Measurements from ENCODE around the gene INTS1. TPM values are rescaled to one million over a fixed set of nuclear protein-coding genes. Genes with fewer than 3 reads are reported as not detected.

Gene INTS1
- total and polyA plus RNA-seq, 10 of the 15 experiments (the other 5 are each of a cell fraction or from before 2014, with no cell fraction given) = 0.52 to 89.0 (median 15.1) TPM

DNA sequence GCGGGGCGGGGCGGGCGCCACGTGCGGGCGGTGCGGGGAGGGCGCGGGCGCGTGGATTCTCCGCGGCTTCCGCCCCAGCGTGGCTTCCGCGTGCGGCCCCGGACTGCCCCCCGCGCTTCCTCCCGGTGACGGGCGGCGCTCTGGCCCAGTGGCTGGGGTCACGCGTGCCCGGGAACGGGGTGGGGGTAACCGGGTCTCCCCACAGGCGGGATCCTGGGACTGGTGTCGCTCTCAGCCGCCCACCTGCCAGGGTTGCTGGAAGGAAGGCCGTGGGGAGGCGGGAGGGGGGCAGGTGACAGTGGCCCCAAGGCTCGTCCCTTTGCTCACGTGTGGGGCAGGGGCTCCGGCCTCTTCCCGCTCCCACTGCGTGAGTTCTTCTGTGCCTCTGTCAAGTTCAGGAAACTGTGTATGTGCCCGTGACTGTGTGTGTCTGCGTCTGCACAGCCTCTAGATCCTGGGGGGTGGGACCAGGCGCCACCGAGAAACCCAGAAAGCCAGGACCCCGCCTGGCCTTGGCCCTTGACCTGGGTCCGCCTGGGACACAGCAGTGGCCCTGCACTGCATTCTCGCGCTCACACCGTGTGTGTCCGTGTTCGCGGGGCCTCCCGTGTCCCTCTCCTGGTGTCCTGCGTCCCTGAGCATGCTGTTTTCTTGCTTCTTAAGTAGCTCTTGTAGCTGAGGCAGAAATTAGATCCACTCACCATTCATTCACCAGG lies 27.2 kb upstream of the INTS1 start (continued):
- TF ChIP-seq, protein P1, sequence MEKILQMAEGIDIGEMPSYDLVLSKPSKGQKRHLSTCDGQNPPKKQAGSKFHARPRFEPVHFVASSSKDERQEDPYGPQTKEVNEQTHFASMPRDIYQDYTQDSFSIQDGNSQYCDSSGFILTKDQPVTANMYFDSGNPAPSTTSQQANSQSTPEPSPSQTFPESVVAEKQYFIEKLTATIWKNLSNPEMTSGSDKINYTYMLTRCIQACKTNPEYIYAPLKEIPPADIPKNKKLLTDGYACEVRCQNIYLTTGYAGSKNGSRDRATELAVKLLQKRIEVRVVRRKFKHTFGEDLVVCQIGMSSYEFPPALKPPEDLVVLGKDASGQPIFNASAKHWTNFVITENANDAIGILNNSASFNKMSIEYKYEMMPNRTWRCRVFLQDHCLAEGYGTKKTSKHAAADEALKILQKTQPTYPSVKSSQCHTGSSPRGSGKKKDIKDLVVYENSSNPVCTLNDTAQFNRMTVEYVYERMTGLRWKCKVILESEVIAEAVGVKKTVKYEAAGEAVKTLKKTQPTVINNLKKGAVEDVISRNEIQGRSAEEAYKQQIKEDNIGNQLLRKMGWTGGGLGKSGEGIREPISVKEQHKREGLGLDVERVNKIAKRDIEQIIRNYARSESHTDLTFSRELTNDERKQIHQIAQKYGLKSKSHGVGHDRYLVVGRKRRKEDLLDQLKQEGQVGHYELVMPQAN (conservative IDR thresholded peaks at IDR 0.05) = peak; percentile 36; the same call in 1 of the 2 replicates
- TF ChIP-seq SMARCA5 (IDR thresholded peaks at IDR 0.05) (no peak), CBX3 (IDR thresholded peaks at IDR 0.05; ENCODE audit: borderline replicate concordance, low read depth) (no peak), POLR2A (IDR thresholded peaks at IDR 0.05; ENCODE audit: low read depth, low read length) (peak; percentile 59)
- TF ChIP-seq, protein P2, sequence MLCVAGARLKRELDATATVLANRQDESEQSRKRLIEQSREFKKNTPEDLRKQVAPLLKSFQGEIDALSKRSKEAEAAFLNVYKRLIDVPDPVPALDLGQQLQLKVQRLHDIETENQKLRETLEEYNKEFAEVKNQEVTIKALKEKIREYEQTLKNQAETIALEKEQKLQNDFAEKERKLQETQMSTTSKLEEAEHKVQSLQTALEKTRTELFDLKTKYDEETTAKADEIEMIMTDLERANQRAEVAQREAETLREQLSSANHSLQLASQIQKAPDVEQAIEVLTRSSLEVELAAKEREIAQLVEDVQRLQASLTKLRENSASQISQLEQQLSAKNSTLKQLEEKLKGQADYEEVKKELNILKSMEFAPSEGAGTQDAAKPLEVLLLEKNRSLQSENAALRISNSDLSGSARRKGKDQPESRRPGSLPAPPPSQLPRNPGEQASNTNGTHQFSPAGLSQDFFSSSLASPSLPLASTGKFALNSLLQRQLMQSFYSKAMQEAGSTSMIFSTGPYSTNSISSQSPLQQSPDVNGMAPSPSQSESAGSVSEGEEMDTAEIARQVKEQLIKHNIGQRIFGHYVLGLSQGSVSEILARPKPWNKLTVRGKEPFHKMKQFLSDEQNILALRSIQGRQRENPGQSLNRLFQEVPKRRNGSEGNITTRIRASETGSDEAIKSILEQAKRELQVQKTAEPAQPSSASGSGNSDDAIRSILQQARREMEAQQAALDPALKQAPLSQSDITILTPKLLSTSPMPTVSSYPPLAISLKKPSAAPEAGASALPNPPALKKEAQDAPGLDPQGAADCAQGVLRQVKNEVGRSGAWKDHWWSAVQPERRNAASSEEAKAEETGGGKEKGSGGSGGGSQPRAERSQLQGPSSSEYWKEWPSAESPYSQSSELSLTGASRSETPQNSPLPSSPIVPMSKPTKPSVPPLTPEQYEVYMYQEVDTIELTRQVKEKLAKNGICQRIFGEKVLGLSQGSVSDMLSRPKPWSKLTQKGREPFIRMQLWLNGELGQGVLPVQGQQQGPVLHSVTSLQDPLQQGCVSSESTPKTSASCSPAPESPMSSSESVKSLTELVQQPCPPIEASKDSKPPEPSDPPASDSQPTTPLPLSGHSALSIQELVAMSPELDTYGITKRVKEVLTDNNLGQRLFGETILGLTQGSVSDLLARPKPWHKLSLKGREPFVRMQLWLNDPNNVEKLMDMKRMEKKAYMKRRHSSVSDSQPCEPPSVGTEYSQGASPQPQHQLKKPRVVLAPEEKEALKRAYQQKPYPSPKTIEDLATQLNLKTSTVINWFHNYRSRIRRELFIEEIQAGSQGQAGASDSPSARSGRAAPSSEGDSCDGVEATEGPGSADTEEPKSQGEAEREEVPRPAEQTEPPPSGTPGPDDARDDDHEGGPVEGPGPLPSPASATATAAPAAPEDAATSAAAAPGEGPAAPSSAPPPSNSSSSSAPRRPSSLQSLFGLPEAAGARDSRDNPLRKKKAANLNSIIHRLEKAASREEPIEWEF (IDR thresholded peaks at IDR 0.05; ENCODE audit: insufficient replicate concordance, low read depth, low read length) = no peak

All from GM12878 (cell line).